Bronchial epithelial cell (primary cell): ENCODE data around the gene FAM168A. TPM values are rescaled to one million over a fixed set of nuclear protein-coding genes. Genes with fewer than 3 reads are reported as not detected.

Source experiments
- DNase-seq: peaks from one replicate; pipeline ENCODE4 v3.0.0-alpha.2; 2010; ENCODE audit warnings: low read depth
- FAIRE-seq: peaks from 2 replicates; lab custom pipeline; 2011; peaks lifted over from hg19 to GRCh38; lab: Jason Lieb, UNC
- H3K27me3 ChIP-seq: 2 replicates; pipeline ENCODE4 v1.5.1; 2011; ENCODE audit warnings: low read length; ENCODE audit not compliant: control insufficient read depth, insufficient read depth
- H3K36me3 ChIP-seq: 2 replicates; pipeline ENCODE4 v1.5.1; 2011; ENCODE audit warnings: low read length; ENCODE audit not compliant: control insufficient read depth, insufficient read depth
- H3K4me3 ChIP-seq: 2 replicates; pipeline ENCODE4 v1.5.1; 2011; ENCODE audit warnings: mild to moderate bottlenecking, low read depth, low read length, control low read depth
- CTCF ChIP-seq: IDR thresholded peaks from 2 replicates; pipeline ENCODE4 v1.5.1; 2011; ENCODE audit warnings: mild to moderate bottlenecking, moderate library complexity, low read length, control low read depth, inconsistent platforms; ENCODE audit not compliant: insufficient read depth, severe bottlenecking
- total RNA-seq: library from RNA; depleted of rRNA; stranded (reverse); fragments of >200 nt; gene quantifications from 2 replicates; pipeline ENCODE4 v1.2.1, GENCODE V29; 2014

The FAM168A gene
- total RNA-seq, 1 donor from 2014 or later, result 4.7 TPM

DNA sequence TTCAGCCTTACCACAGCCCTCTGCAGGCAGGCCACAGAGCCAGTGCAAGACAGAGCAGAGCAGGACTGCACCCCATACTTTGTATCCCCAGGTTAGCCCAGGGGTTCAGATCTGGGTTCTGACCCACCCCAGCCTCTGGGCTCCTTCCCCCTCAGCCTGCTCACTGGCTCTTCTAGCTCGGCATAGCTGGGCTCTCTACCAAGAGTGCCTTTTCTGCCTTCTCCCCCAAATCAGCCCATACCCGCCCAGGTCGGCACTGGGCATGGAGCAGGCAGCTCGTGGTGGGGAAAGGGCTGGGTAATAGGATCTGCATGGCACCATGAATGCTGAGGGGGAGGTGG, 213.4 kb downstream of the FAM168A start:
- FAIRE-seq (no peak), DNase-seq (no peak)
- Histone ChIP-seq H3K27me3 (no peaks in the 10 kb centered on the region), H3K36me3 (peaks cover 1% of the 10 kb centered on the region), H3K4me3 (no peak overlapping the region)
- no peak for TF ChIP-seq CTCF

GRCh38 chr11:73384125-73384441, 213.8 kb downstream of the FAM168A start:
- TF ChIP-seq CTCF, result no peak
- FAIRE-seq, result no peak

DNA sequence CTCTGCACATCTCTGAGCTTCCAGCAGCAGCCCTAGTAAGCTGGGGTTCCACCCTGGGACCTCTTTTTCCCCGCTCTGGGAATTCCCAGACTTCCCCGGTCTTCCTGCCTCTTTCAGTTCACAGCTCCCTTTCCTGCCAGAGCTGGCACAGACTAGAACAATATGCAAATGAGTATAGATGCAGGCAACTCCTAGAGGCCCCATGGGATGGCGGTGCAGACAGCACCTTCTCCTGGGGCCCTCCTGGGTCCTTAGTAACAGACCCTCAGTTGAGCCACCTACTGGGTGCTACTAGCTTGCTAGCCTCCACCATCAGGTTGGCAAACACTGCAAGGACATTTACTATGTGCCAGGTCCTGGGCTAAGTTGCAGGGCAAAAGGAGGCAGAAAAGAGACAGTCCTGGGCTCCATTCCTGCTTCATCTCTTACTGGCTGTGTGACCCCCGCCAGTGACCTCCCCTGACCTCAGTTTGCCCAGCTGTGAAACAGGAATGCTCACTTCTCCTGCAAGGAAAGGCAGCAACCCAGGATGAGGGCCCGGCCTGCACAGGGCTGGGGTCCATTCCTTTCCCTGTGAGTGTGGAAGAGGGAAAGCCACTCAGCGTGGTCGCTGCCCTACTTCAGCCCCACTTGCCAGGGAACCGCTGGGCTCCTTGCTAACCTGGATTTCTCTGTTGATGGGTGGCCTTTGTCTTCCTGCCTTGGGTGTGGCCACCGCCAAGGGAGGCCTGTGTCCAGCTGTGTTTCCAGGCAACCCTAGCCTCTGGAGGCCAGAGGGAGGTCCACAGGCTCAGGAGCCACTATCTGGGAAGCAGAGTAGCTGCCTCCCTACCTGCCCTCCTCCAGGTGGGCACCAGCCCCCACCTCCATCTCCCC, 214.4 kb downstream of the FAM168A start:
- no peaks in the 10 kb centered on the region for H3K27me3 ChIP-seq
- TF ChIP-seq CTCF, result no peak
- no peak overlapping the region for H3K4me3 ChIP-seq
- FAIRE-seq, result no peak
- DNase-seq, result peak; percentile 24
- H3K36me3 ChIP-seq, result no peaks in the 10 kb centered on the region

More at GRCh38 chr11:73384125-73384441, 213.8 kb downstream of the FAM168A start:
- Histone ChIP-seq H3K36me3 (no peaks in the 10 kb centered on the region), H3K27me3 (no peaks in the 10 kb centered on the region), H3K4me3 (no peak overlapping the region)
- no peak for DNase-seq

DNA sequence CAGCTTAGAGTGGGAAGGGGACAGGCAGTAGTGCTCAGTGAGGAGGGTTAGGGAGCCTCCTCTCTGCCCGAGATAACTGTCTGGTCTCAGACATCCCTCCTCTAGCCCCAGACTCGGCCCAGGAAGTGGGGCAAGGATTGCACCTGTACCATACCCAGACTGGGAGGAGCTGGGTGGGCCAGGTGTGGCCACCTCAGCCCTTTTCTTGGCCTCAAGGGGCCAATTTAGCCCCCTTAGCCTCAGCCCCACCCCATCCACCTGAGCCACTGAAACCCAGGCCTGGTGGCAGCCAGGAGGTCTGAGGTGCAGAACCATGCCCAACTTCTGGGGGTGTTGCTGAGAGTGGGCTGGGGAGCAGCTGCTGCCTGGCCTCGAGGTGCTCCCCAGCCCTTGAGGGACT, 215.2 kb downstream of the FAM168A start:
- Histone ChIP-seq H3K4me3 (no peak overlapping the region), H3K27me3 (no peaks in the 10 kb centered on the region), H3K36me3 (no peaks in the 10 kb centered on the region)
- FAIRE-seq, result no peak
- no peak for DNase-seq
- no peak for TF ChIP-seq CTCF

- no peak for FAIRE-seq
- no peaks in the 10 kb centered on the region for H3K36me3 ChIP-seq
Observed at GRCh38 chr11:73382183-73382582, 215.7 kb downstream of the FAM168A start.

More at GRCh38 chr11:73382183-73382582, 215.7 kb downstream of the FAM168A start:
- no peak for TF ChIP-seq CTCF
- no peaks in the 10 kb centered on the region for H3K27me3 ChIP-seq
- no peak for DNase-seq
- H3K4me3 ChIP-seq, result no peak overlapping the region
